Measurements from ENCODE around the gene DNM3.

The DNM3 gene

GRCh38 chr1:172090511-172090817, 249.2 kb downstream of the DNM3 start:
- Histone ChIP-seq H3K36me3 (ENCODE audit: insufficient read depth, low read length) (no peaks in the 10 kb centered on the region), H3K9ac (ENCODE audit: low read depth, low read length) (no peak overlapping the region), H3K9me3 (ENCODE audit: control insufficient read depth, insufficient read depth, low read length) (no peaks in the 10 kb centered on the region)

DNA sequence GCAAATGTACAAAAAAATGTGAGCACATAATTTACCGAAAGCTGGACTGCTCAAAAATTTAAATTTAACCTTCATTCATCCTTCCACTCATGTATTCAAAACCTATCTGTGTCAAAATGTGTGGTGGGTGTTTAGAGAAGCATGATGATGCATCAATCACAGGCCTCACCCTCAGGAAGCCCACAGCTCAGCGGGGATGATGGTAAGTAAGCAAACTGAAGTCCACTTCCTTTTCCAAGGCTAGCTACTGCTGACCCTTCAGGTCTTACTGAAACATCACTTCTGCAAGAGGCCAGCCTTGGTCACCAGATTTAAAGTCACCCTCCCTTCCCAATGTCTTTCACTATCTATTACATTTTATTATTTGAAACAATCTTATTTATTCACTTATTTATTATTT, 254.5 kb downstream of the DNM3 start:
- Histone ChIP-seq H3K9me3 (ENCODE audit: control insufficient read depth, insufficient read depth, low read length) (no peaks in the 10 kb centered on the region), H3K4me1 (ENCODE audit: insufficient read depth, low read length) (no peaks in the 10 kb centered on the region), H3K36me3 (ENCODE audit: insufficient read depth, low read length) (no peaks in the 10 kb centered on the region), H3K9ac (ENCODE audit: low read depth, low read length) (no peak overlapping the region)

More at GRCh38 chr1:172090511-172090817, 249.2 kb downstream of the DNM3 start:
- H3K4me1 ChIP-seq (ENCODE audit: insufficient read depth, low read length): no peaks in the 10 kb centered on the region

DNA sequence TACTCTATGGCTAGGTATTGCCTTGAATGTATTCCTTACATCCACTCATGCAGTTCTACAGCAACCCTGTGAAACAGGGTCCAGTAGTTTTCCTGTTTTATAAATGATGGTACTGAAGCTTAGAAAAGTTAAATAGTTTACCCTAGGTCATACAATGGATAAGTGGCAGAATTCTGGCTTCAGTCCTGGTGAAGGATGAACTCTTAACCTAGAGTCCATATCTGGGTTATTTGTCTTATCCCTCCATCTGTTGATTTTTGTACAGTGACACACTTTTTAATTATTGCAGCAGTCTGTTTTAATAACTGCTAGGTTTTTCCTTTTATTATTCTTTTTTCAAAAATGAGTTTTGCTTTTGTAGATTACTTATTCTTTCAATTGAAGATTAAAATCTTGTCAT, 263.9 kb downstream of the DNM3 start:
- Histone ChIP-seq H3K9me3 (ENCODE audit: control insufficient read depth, insufficient read depth, low read length) (no peaks in the 10 kb centered on the region), H3K36me3 (ENCODE audit: insufficient read depth, low read length) (no peaks in the 10 kb centered on the region)

GRCh38 chr1:172107316-172107975, 266.1 kb downstream of the DNM3 start:
- Histone ChIP-seq H3K4me1 (ENCODE audit: insufficient read depth, low read length) (no peaks in the 10 kb centered on the region), H3K36me3 (ENCODE audit: insufficient read depth, low read length) (no peaks in the 10 kb centered on the region), H3K9ac (ENCODE audit: low read depth, low read length) (no peak overlapping the region), H3K9me3 (ENCODE audit: control insufficient read depth, insufficient read depth, low read length) (no peaks in the 10 kb centered on the region)

More for the DNA sequence above, 263.9 kb downstream of the DNM3 start:
- Histone ChIP-seq H3K4me1 (ENCODE audit: insufficient read depth, low read length) (no peaks in the 10 kb centered on the region), H3K9ac (ENCODE audit: low read depth, low read length) (no peak overlapping the region)

- no peaks in the 10 kb centered on the region for H3K4me1 ChIP-seq (ENCODE audit: insufficient read depth, low read length)
- no peaks in the 10 kb centered on the region for H3K36me3 ChIP-seq (ENCODE audit: insufficient read depth, low read length)
- no peaks in the 10 kb centered on the region for H3K9me3 ChIP-seq (ENCODE audit: control insufficient read depth, insufficient read depth, low read length)
- no peak overlapping the region for H3K9ac ChIP-seq (ENCODE audit: low read depth, low read length)
These were observed 267.0 kb downstream of the DNM3 start for GRCh38 chr1:172108161-172108893.

- no peaks in the 10 kb centered on the region for H3K9me3 ChIP-seq (ENCODE audit: control insufficient read depth, insufficient read depth, low read length)
- H3K36me3 ChIP-seq (ENCODE audit: insufficient read depth, low read length): no peaks in the 10 kb centered on the region
- no peak overlapping the region for H3K9ac ChIP-seq (ENCODE audit: low read depth, low read length)
- H3K4me1 ChIP-seq (ENCODE audit: insufficient read depth, low read length): no peaks in the 10 kb centered on the region
These were observed 268.1 kb downstream of the DNM3 start for GRCh38 chr1:172109359-172109758.

GRCh38 chr1:172112576-172112975, 271.3 kb downstream of the DNM3 start:
- H3K4me1 ChIP-seq (ENCODE audit: insufficient read depth, low read length): no peaks in the 10 kb centered on the region
- H3K36me3 ChIP-seq (ENCODE audit: insufficient read depth, low read length): no peaks in the 10 kb centered on the region
- no peaks in the 10 kb centered on the region for H3K9me3 ChIP-seq (ENCODE audit: control insufficient read depth, insufficient read depth, low read length)
- no peak overlapping the region for H3K9ac ChIP-seq (ENCODE audit: low read depth, low read length)

GRCh38 chr1:172117800-172118199, 276.5 kb downstream of the DNM3 start:
- no peaks in the 10 kb centered on the region for H3K36me3 ChIP-seq (ENCODE audit: insufficient read depth, low read length)
- H3K4me1 ChIP-seq (ENCODE audit: insufficient read depth, low read length): no peaks in the 10 kb centered on the region
- H3K9me3 ChIP-seq (ENCODE audit: control insufficient read depth, insufficient read depth, low read length): no peaks in the 10 kb centered on the region
- no peak overlapping the region for H3K9ac ChIP-seq (ENCODE audit: low read depth, low read length)

GRCh38 chr1:172118618-172119017, 277.3 kb downstream of the DNM3 start:
- no peak overlapping the region for H3K9ac ChIP-seq (ENCODE audit: low read depth, low read length)
- H3K36me3 ChIP-seq (ENCODE audit: insufficient read depth, low read length): no peaks in the 10 kb centered on the region
- H3K4me1 ChIP-seq (ENCODE audit: insufficient read depth, low read length): no peaks in the 10 kb centered on the region

GRCh38 chr1:172119184-172119583, 277.9 kb downstream of the DNM3 start:
- Histone ChIP-seq H3K36me3 (ENCODE audit: insufficient read depth, low read length) (no peaks in the 10 kb centered on the region), H3K4me1 (ENCODE audit: insufficient read depth, low read length) (no peaks in the 10 kb centered on the region), H3K9ac (ENCODE audit: low read depth, low read length) (no peak overlapping the region), H3K9me3 (ENCODE audit: control insufficient read depth, insufficient read depth, low read length) (no peaks in the 10 kb centered on the region)

More at GRCh38 chr1:172118618-172119017, 277.3 kb downstream of the DNM3 start:
- H3K9me3 ChIP-seq (ENCODE audit: control insufficient read depth, insufficient read depth, low read length): no peaks in the 10 kb centered on the region

GRCh38 chr1:172120381-172120780, 279.1 kb downstream of the DNM3 start:
- Histone ChIP-seq H3K36me3 (ENCODE audit: insufficient read depth, low read length) (no peaks in the 10 kb centered on the region), H3K4me1 (ENCODE audit: insufficient read depth, low read length) (no peaks in the 10 kb centered on the region), H3K9me3 (ENCODE audit: control insufficient read depth, insufficient read depth, low read length) (no peaks in the 10 kb centered on the region), H3K9ac (ENCODE audit: low read depth, low read length) (no peak overlapping the region)

- Histone ChIP-seq H3K36me3 (ENCODE audit: insufficient read depth, low read length) (no peaks in the 10 kb centered on the region), H3K4me1 (ENCODE audit: insufficient read depth, low read length) (no peaks in the 10 kb centered on the region), H3K9ac (ENCODE audit: low read depth, low read length) (no peak overlapping the region), H3K9me3 (ENCODE audit: control insufficient read depth, insufficient read depth, low read length) (no peaks in the 10 kb centered on the region)
These were observed 279.9 kb downstream of the DNM3 start for GRCh38 chr1:172121081-172121717.

- Histone ChIP-seq H3K4me1 (ENCODE audit: insufficient read depth, low read length) (no peaks in the 10 kb centered on the region), H3K9me3 (ENCODE audit: control insufficient read depth, insufficient read depth, low read length) (no peaks in the 10 kb centered on the region), H3K36me3 (ENCODE audit: insufficient read depth, low read length) (no peaks in the 10 kb centered on the region), H3K9ac (ENCODE audit: low read depth, low read length) (no peak overlapping the region)
These were observed 281.1 kb downstream of the DNM3 start for GRCh38 chr1:172122381-172122780.

DNA sequence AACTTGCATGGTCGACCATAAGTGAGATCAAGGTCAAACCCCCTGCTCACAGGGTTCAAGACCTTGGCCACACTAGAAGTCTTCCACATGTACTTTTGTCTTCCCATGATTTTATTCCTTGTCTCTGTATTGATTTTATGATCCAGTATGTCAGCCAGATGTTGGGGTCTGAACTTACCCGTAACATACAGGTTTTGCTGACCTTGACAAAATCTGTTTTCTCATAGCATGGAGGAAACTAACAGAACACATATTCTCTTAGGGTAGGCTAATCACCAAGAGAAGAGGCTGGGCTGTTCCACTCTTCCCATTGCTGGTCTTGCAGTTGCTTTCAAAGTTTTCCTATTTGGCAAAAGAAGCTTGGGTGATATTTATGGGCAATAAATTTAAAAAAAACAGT, 284.0 kb downstream of the DNM3 start:
- H3K9me3 ChIP-seq (ENCODE audit: control insufficient read depth, insufficient read depth, low read length): no peaks in the 10 kb centered on the region
- no peaks in the 10 kb centered on the region for H3K36me3 ChIP-seq (ENCODE audit: insufficient read depth, low read length)
- H3K9ac ChIP-seq (ENCODE audit: low read depth, low read length): no peak overlapping the region
- no peaks in the 10 kb centered on the region for H3K4me1 ChIP-seq (ENCODE audit: insufficient read depth, low read length)

Measured in ES-I3 (cell line).